Tibial artery (tissue), 4 donors: Measurements from ENCODE around the gene FSD2.
"Not testable (repeated sequence)": the region's sequence is repeated elsewhere in the genome, so short reads cannot be mapped to it uniquely, and the experiment has no call there.

Experiments
- DNase-seq, 2 donors: peaks; one replicate each; pipeline ENCODE4 v3.0.0-alpha.2; 2019
- H3K27ac ChIP-seq, 2 donors: fragments of 200-600 bp; sonication (generic) in 1 of 2; 1 replicate in 1 of 2; 2 replicates in 1 of 2; pipeline ENCODE4 v1.5.1; 2018 to 2019; ENCODE audit warnings: mild to moderate bottlenecking in 1 of 2
- H3K27me3 ChIP-seq, 2 donors: fragments of 200-600 bp; sonication (generic) in 1 of 2; one replicate each; pipeline versions ENCODE4 v1.5.1 to v1.6.0; 2016 to 2019
- H3K36me3 ChIP-seq, 3 donors: fragments of 200-600 bp; sonication (generic) in 2 of 3; one replicate each; pipeline ENCODE4 v1.5.1; 2016 to 2019; ENCODE audit warnings: mild to moderate bottlenecking in 2 of 3
- H3K4me1 ChIP-seq, 4 donors: fragments of 200-600 bp; sonication (generic) in 2 of 4; 1 replicate in 3 of 4; 2 replicates in 1 of 4; pipeline ENCODE4 v1.5.1; 2016 to 2019
- H3K4me3 ChIP-seq, 2 donors: fragments of 200-600 bp; sonication (generic) in 1 of 2; 1 replicate in 1 of 2; 2 replicates in 1 of 2; pipeline ENCODE4 v1.5.1; 2018 to 2019; ENCODE audit warnings: mild to moderate bottlenecking in 2 of 2
- H3K9me3 ChIP-seq, 3 donors: fragments of 200-600 bp; sonication (generic) in 1 of 3; one replicate each; pipeline ENCODE4 v1.5.1; 2016 to 2019
- CTCF ChIP-seq, 2 experiments: fragments of 200-600 bp in 1 of 2; fragments of 450-650 bp in 1 of 2; IDR thresholded peaks; one replicate each; pipeline ENCODE4 v1.5.1; 2017 to 2019; ENCODE audit warnings: antibody characterized with exemption in 2 of 2, mild to moderate bottlenecking in 1 of 2, moderate library complexity in 1 of 2
- intact Hi-C: fragments of 100-400 bp; cut with DNase I; formaldehyde crosslinking; loops from one replicate; pipeline ENCODE4 v1.15.0; 2023; ENCODE audit warnings: low total_unique reads

FSD2 gene

GRCh38 chr15:82767163-82767829, 38.6 kb downstream of the FSD2 start:
- Histone ChIP-seq H3K4me3 (no peak overlapping the region), H3K36me3 (peaks cover 0 to 24% (median 8%) of the 10 kb centered on the region in 3 donors), H3K27me3 (no peaks in the 10 kb centered on the region), H3K4me1 (no peaks in the 10 kb centered on the region), H3K9me3 (no peaks in the 10 kb centered on the region), H3K27ac (no peak overlapping the region)
- intact Hi-C loops = no loop called here
- TF ChIP-seq CTCF (IDR thresholded peaks at IDR 0.05) = no peak
- no peak for DNase-seq

GRCh38 chr15:82766201-82766600, 39.7 kb downstream of the FSD2 start:
- DNase-seq, H3K4me3 ChIP-seq, H3K27ac ChIP-seq, intact Hi-C loops, H3K4me1 ChIP-seq, H3K9me3 ChIP-seq, H3K27me3 ChIP-seq: not testable (repeated sequence)
- peaks cover 0 to 30% (median 14%) of the 10 kb centered on the region in 3 donors for H3K36me3 ChIP-seq

GRCh38 chr15:82764740-82765139, 41.1 kb downstream of the FSD2 start:
- H3K4me3 ChIP-seq = no peak overlapping the region
- H3K27ac ChIP-seq = no peak overlapping the region
- no peak for DNase-seq
- peaks cover 0 to 45% (median 14%) of the 10 kb centered on the region in 3 donors for H3K36me3 ChIP-seq
- H3K9me3 ChIP-seq = no peaks in the 10 kb centered on the region
- H3K27me3 ChIP-seq = no peaks in the 10 kb centered on the region
- intact Hi-C loops = no loop called here
- H3K4me1 ChIP-seq = no peaks in the 10 kb centered on the region
- TF ChIP-seq CTCF (IDR thresholded peaks at IDR 0.05) = no peak

- Histone ChIP-seq H3K9me3 (no peaks in the 10 kb centered on the region), H3K27ac (no peak overlapping the region), H3K4me3 (no peak overlapping the region), H3K27me3 (no peaks in the 10 kb centered on the region), H3K36me3 (peaks cover 0 to 45% (median 15%) of the 10 kb centered on the region in 3 donors), H3K4me1 (no peaks in the 10 kb centered on the region)
- intact Hi-C loops = no loop called here
- DNase-seq = no peak
- TF ChIP-seq CTCF (IDR thresholded peaks at IDR 0.05) = no peak
Measured at GRCh38 chr15:82764117-82764490, 41.8 kb downstream of the FSD2 start.

GRCh38 chr15:82763361-82764116, 42.3 kb downstream of the FSD2 start:
- H3K4me3 ChIP-seq = no peak overlapping the region
- peaks cover 5 to 51% (median 20%) of the 10 kb centered on the region in 3 donors for H3K36me3 ChIP-seq
- no peak for DNase-seq
- intact Hi-C loops = no loop called here
- no peaks in the 10 kb centered on the region for H3K9me3 ChIP-seq
- no peaks in the 10 kb centered on the region for H3K4me1 ChIP-seq
- H3K27ac ChIP-seq = no peak overlapping the region
- H3K27me3 ChIP-seq = no peaks in the 10 kb centered on the region
- TF ChIP-seq CTCF (IDR thresholded peaks at IDR 0.05) = no peak

GRCh38 chr15:82751308-82751707, 54.6 kb downstream of the FSD2 start:
- intact Hi-C loops = loop anchor here (5.0 kb wide), 1 partner anchor 56 kb away; the partner anchor contains the start of genes FSD2 and WHAMM

More at GRCh38 chr15:82751308-82751707, 54.6 kb downstream of the FSD2 start:
- H3K27ac ChIP-seq = no peak overlapping the region
- H3K36me3 ChIP-seq = peaks cover 21 to 28% (median 23%) of the 10 kb centered on the region in 3 donors
- no peak for TF ChIP-seq CTCF (IDR thresholded peaks at IDR 0.05)
- DNase-seq = no peak
- H3K4me1 ChIP-seq = peaks cover 0 to 22% (median 17%) of the 10 kb centered on the region in 4 donors
- no peaks in the 10 kb centered on the region for H3K27me3 ChIP-seq
- no peaks in the 10 kb centered on the region for H3K9me3 ChIP-seq
- peak overlapping the region; percentile 74 to 76 for H3K4me3 ChIP-seq
